Right lobe of liver (tissue), 4 donors: ENCODE data around the gene CORO6.

ENCODE experiments used
- POLR2A ChIP-seq: fragments of 450-650 bp; IDR thresholded peaks from one replicate; pipeline ENCODE4 v1.6.1; 2017; ENCODE audit warnings: antibody characterized with exemption, mild to moderate bottlenecking
- TF ChIP-seq, protein P1 (sequence below), 4 donors: fragments of 200-600 bp in 3 of 4; fragments of 450-650 bp in 1 of 4; IDR thresholded peaks; one replicate each; pipeline versions ENCODE4 v1.5.1 to v1.8.0; 2016 to 2022; ENCODE audit warnings: antibody characterized with exemption in 4 of 4, mild to moderate bottlenecking in 2 of 4
- donor health status: DM: no; HTN: no; CAD: no.
- donor health status: DM: no; HTN: no; CAD: no.
- donor health status: DM: no; HTN: yes; CAD: no.

DNA sequence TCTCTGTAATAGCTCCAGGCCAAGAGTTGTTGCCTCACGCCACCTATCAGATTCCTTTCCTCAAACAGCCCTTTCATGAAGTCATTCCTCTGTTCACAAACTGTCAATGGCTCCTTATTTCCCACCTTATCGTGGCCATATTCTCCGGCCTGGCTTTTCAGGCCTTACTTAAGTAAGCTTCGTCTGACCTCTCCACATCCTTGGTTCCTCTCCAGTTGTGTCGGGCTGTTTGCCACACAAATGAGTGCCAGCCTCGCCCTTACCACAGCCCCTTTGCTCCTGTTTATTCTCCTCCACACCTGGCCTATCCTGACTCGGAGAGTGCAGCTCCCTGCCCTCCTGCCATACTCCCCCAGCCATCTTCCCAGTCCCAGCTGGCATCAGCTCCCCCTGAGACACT, 52.2 kb downstream of the CORO6 start:
- TF ChIP-seq, protein P1, sequence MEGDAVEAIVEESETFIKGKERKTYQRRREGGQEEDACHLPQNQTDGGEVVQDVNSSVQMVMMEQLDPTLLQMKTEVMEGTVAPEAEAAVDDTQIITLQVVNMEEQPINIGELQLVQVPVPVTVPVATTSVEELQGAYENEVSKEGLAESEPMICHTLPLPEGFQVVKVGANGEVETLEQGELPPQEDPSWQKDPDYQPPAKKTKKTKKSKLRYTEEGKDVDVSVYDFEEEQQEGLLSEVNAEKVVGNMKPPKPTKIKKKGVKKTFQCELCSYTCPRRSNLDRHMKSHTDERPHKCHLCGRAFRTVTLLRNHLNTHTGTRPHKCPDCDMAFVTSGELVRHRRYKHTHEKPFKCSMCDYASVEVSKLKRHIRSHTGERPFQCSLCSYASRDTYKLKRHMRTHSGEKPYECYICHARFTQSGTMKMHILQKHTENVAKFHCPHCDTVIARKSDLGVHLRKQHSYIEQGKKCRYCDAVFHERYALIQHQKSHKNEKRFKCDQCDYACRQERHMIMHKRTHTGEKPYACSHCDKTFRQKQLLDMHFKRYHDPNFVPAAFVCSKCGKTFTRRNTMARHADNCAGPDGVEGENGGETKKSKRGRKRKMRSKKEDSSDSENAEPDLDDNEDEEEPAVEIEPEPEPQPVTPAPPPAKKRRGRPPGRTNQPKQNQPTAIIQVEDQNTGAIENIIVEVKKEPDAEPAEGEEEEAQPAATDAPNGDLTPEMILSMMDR (IDR thresholded peaks at IDR 0.05): no peak
- TF ChIP-seq POLR2A: no peak
